DOHH2 (cell line): ENCODE measurements around the gene NRCAM.

ENCODE experiments used
- H3F3A ChIP-seq: fragments of 200-600 bp; sonication (generic), shearing (Covaris generic); 2 replicates; pipeline ENCODE4 v1.6.0; 2016; ENCODE audit warnings: antibody characterized with exemption, mild to moderate bottlenecking; ENCODE audit not compliant: control insufficient read depth, insufficient read depth
- H3K27ac ChIP-seq: fragments of 200-600 bp; sonication (generic); 2 replicates; pipeline ENCODE4 v1.5.1; 2014; ENCODE audit warnings: low read depth, mild to moderate bottlenecking, low read length, moderate library complexity
- H3K27me3 ChIP-seq: fragments of 200-600 bp; sonication (generic); 2 replicates; pipeline ENCODE4 v1.6.1; 2014; ENCODE audit warnings: mild to moderate bottlenecking, low read length, mixed read lengths; ENCODE audit not compliant: control insufficient read depth
- H3K36me3 ChIP-seq: fragments of 200-600 bp; sonication (generic); 2 replicates; pipeline ENCODE4 v1.6.1; 2014; ENCODE audit warnings: mild to moderate bottlenecking, low read length, moderate library complexity, mixed read lengths; ENCODE audit not compliant: control insufficient read depth
- H3K4me1 ChIP-seq: fragments of 200-600 bp; sonication (generic); 2 replicates; pipeline ENCODE4 v1.6.1; 2014; ENCODE audit warnings: mild to moderate bottlenecking, low read length, mixed read lengths; ENCODE audit not compliant: control insufficient read depth
- H3K4me2 ChIP-seq: fragments of 200-600 bp; sonication (generic); 2 replicates; pipeline ENCODE4 v1.6.0; 2014; ENCODE audit warnings: mild to moderate bottlenecking, low read length, moderate library complexity
- H3K4me3 ChIP-seq: fragments of 200-600 bp; sonication (generic); 2 replicates; pipeline ENCODE4 v1.5.1; 2014; ENCODE audit warnings: mild to moderate bottlenecking, low read length, mixed read lengths
- H3K79me2 ChIP-seq: fragments of 200-600 bp; sonication (generic); 2 replicates; pipeline ENCODE4 v1.6.1; 2014; ENCODE audit warnings: mild to moderate bottlenecking, low read length, mixed read lengths; ENCODE audit not compliant: control insufficient read depth
- H3K9me2 ChIP-seq: fragments of 200-600 bp; sonication (generic); replicated peaks from 2 replicates; pipeline ENCODE4 v1.6.1; 2014; ENCODE audit warnings: mild to moderate bottlenecking, low read length, mixed read lengths; ENCODE audit not compliant: control insufficient read depth
- H3K9me3 ChIP-seq: fragments of 200-600 bp; sonication (generic); 2 replicates; pipeline ENCODE4 v1.6.1; 2014; ENCODE audit warnings: antibody characterized with exemption, low read length, mixed read lengths; ENCODE audit not compliant: control insufficient read depth, insufficient read depth
- H4K20me1 ChIP-seq: fragments of 200-600 bp; sonication (generic); 2 replicates; pipeline ENCODE4 v1.6.0; 2014; ENCODE audit warnings: low read depth, mild to moderate bottlenecking, antibody characterized with exemption, low read length, moderate library complexity; ENCODE audit not compliant: control insufficient read depth, insufficient read depth
- EZH2phosphoT487 ChIP-seq: fragments of 200-600 bp; sonication (generic); IDR thresholded peaks from 2 replicates; pipeline ENCODE4 v1.6.1; 2017; ENCODE audit warnings: borderline replicate concordance, mild to moderate bottlenecking, antibody characterized with exemption, low read length, moderate library complexity, mixed read lengths
- TF ChIP-seq, protein P1 (sequence below): fragments of 200-600 bp; sonication (generic); IDR thresholded peaks from one replicate; pipeline ENCODE4 v1.5.1; 2014; ENCODE audit warnings: antibody characterized with exemption, mild to moderate bottlenecking, low read depth, low read length; ENCODE audit not compliant: poor library complexity, severe bottlenecking

The NRCAM gene

GRCh38 chr7:108464743-108465142 is 8.5 kb upstream of the NRCAM start:
- no peak overlapping the region for H3K4me2 ChIP-seq
- H3K9me2 ChIP-seq, result no peaks in the 10 kb centered on the region
- no peaks in the 10 kb centered on the region for H3F3A ChIP-seq
- peaks cover 50% of the 10 kb centered on the region for H3K27me3 ChIP-seq
- no peak for TF ChIP-seq EZH2phosphoT487
- TF ChIP-seq, protein P1, sequence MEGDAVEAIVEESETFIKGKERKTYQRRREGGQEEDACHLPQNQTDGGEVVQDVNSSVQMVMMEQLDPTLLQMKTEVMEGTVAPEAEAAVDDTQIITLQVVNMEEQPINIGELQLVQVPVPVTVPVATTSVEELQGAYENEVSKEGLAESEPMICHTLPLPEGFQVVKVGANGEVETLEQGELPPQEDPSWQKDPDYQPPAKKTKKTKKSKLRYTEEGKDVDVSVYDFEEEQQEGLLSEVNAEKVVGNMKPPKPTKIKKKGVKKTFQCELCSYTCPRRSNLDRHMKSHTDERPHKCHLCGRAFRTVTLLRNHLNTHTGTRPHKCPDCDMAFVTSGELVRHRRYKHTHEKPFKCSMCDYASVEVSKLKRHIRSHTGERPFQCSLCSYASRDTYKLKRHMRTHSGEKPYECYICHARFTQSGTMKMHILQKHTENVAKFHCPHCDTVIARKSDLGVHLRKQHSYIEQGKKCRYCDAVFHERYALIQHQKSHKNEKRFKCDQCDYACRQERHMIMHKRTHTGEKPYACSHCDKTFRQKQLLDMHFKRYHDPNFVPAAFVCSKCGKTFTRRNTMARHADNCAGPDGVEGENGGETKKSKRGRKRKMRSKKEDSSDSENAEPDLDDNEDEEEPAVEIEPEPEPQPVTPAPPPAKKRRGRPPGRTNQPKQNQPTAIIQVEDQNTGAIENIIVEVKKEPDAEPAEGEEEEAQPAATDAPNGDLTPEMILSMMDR, result no peak
- H4K20me1 ChIP-seq, result no peaks in the 10 kb centered on the region
- no peak overlapping the region for H3K4me3 ChIP-seq
- H3K79me2 ChIP-seq, result no peaks in the 10 kb centered on the region
- H3K27ac ChIP-seq, result no peak overlapping the region
- H3K36me3 ChIP-seq, result no peaks in the 10 kb centered on the region
- no peaks in the 10 kb centered on the region for H3K4me1 ChIP-seq
- no peaks in the 10 kb centered on the region for H3K9me3 ChIP-seq

DNA sequence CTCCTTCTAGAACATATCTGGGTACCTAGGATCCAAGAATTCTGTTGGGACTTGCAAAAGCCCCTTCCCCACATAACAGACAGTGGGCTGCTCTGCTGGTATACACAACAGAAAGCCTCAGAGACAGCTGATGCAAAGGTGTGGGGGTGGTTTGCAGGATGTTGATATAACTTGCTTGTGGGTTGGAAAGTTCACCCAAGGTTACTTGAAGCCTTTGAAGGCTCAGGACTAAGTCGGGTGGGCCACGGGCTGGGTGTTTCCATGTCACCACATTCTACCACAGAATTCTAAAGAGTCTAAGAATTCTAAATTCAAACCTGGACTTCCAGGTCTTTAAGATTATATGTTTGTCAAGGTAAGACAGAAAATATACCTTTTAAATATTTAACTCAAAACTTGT is 7.4 kb upstream of the NRCAM start:
- H3K9me3 ChIP-seq, result no peaks in the 10 kb centered on the region
- no peaks in the 10 kb centered on the region for H3K79me2 ChIP-seq
- H3K27ac ChIP-seq, result no peak overlapping the region
- no peaks in the 10 kb centered on the region for H3K36me3 ChIP-seq
- TF ChIP-seq, protein P1, result no peak
- H3F3A ChIP-seq, result no peaks in the 10 kb centered on the region
- no peaks in the 10 kb centered on the region for H3K9me2 ChIP-seq
- no peaks in the 10 kb centered on the region for H3K4me1 ChIP-seq
- no peak overlapping the region for H3K4me2 ChIP-seq
- H4K20me1 ChIP-seq, result no peaks in the 10 kb centered on the region
- peaks cover 52% of the 10 kb centered on the region for H3K27me3 ChIP-seq
- no peak overlapping the region for H3K4me3 ChIP-seq

DNA sequence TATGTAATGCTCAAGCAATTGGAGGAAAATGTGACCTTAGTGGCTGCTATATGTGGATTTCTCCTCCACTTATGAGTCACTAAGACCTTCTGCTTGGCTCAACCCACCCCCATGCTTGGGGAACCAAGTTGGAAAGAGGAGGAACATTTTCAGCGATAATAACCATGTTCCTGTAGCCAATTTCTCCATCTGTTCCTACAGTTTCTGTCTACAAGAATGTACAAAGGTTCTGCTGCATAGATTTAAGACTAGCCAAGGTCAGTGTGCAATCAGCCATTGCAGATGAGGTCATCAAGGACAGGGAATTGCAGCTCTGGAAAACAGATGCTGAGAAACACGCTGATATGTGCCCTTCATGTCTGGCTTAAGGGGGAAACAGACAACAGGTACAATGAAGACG is 5.6 kb upstream of the NRCAM start:
- Histone ChIP-seq H3K79me2 (no peaks in the 10 kb centered on the region), H3K27me3 (peaks cover 56% of the 10 kb centered on the region), H3K4me2 (no peak overlapping the region), H3K4me3 (no peak overlapping the region), H3K27ac (no peak overlapping the region), H3K9me2 (no peaks in the 10 kb centered on the region), H3K36me3 (no peaks in the 10 kb centered on the region), H3K4me1 (no peaks in the 10 kb centered on the region), H3K9me3 (no peaks in the 10 kb centered on the region), H4K20me1 (no peaks in the 10 kb centered on the region), H3F3A (no peaks in the 10 kb centered on the region)
- no peak for TF ChIP-seq EZH2phosphoT487
- TF ChIP-seq, protein P1, result no peak

DNA sequence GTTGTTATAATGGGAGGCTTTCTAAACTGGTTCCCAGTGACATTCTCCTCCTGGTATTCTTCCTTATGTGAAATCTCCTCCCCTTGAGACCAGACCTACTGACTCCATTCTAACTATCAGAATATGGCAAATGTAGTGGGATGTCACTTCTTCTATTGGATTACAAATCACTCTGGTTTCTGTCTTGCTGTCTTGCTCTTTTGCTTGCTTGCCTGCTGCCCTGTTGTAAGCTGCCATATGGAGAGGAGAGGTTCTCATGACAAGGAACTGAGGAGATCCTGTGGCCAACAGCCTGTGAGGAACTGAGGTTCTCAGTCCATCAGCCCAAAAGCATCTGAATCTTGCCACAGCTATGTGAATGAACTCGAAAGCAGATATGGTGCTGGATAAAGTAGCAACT is 4.7 kb upstream of the NRCAM start:
- Histone ChIP-seq H3K9me3 (no peaks in the 10 kb centered on the region), H3K4me3 (no peak overlapping the region), H3K27me3 (peaks cover 58% of the 10 kb centered on the region), H3K4me1 (peaks cover 1% of the 10 kb centered on the region), H3K27ac (no peak overlapping the region), H3K4me2 (no peak overlapping the region), H3K36me3 (no peaks in the 10 kb centered on the region), H3K9me2 (no peaks in the 10 kb centered on the region), H4K20me1 (no peaks in the 10 kb centered on the region), H3K79me2 (no peaks in the 10 kb centered on the region), H3F3A (no peaks in the 10 kb centered on the region)
- TF ChIP-seq, protein P1, result no peak
- TF ChIP-seq EZH2phosphoT487, result no peak
